PFSK-1 (cell line): Measurements from ENCODE around the gene FGGY.

Source experiments
- FOXP2 ChIP-seq: optimal IDR thresholded peaks from 2 replicates; pipeline ENCODE3; 2011; ENCODE audit warnings: borderline replicate concordance, control low read depth, inconsistent platforms; ENCODE audit not compliant: insufficient read depth; ENCODE audit errors: extremely low read length, extremely low read depth
- POLR2AphosphoS5 ChIP-seq: IDR thresholded peaks from 2 replicates; pipeline ENCODE4 v1.6.1; 2012; ENCODE audit warnings: low read depth, mild to moderate bottlenecking, control low read depth, low read length, moderate library complexity
- SIN3A ChIP-seq: IDR thresholded peaks from 2 replicates; pipeline ENCODE4 v1.6.1; 2012; ENCODE audit warnings: mild to moderate bottlenecking, low read length, moderate library complexity, borderline replicate concordance; ENCODE audit not compliant: insufficient read depth
- TAF1 ChIP-seq: IDR thresholded peaks from 2 replicates; pipeline ENCODE4 v1.6.1; 2012; ENCODE audit warnings: low read length, control low read depth, borderline replicate concordance; ENCODE audit not compliant: insufficient read depth
- TF ChIP-seq, protein P1 (sequence below), 2 experiments: IDR thresholded peaks; 2 replicates each; pipeline versions ENCODE4 v1.6.1 to v1.8.0; 2011 to 2012; ENCODE audit warnings: low read depth in 2 of 2, low read length in 2 of 2, control low read depth in 1 of 2, inconsistent platforms in 1 of 2, mild to moderate bottlenecking in 1 of 2, moderate library complexity in 1 of 2; ENCODE audit not compliant: insufficient read depth in 1 of 2

Gene FGGY

DNA sequence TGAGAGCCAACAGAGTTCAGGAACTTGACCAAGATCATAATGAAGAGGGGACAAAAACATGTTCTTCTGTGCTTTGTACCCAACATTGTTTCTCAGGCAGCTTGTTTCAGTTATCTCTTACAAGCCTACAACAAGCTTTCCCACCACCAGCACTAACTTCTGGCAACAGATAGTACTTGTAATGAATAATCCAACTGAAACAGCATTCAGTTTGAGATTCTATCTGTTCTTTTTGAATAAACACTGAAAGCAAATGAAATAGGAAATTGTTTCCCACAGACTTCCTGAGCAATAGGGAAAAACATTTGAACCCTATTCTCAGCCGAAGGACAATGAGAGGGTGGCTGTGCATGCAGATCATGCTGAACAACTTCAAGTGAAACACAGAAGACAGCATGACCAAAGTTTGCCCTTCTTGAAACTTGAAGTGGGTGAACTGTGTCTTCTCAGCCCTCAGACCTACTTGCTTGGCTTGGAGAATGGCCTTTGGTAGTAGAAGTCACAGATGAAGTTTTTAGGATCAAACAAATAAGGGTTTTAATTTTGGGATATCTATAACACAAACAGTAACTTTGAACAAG is 506.7 kb downstream of the FGGY start:
- TF ChIP-seq POLR2AphosphoS5 (no peak), TAF1 (no peak), FOXP2 (no peak), SIN3A (no peak)
- TF ChIP-seq, protein P1, sequence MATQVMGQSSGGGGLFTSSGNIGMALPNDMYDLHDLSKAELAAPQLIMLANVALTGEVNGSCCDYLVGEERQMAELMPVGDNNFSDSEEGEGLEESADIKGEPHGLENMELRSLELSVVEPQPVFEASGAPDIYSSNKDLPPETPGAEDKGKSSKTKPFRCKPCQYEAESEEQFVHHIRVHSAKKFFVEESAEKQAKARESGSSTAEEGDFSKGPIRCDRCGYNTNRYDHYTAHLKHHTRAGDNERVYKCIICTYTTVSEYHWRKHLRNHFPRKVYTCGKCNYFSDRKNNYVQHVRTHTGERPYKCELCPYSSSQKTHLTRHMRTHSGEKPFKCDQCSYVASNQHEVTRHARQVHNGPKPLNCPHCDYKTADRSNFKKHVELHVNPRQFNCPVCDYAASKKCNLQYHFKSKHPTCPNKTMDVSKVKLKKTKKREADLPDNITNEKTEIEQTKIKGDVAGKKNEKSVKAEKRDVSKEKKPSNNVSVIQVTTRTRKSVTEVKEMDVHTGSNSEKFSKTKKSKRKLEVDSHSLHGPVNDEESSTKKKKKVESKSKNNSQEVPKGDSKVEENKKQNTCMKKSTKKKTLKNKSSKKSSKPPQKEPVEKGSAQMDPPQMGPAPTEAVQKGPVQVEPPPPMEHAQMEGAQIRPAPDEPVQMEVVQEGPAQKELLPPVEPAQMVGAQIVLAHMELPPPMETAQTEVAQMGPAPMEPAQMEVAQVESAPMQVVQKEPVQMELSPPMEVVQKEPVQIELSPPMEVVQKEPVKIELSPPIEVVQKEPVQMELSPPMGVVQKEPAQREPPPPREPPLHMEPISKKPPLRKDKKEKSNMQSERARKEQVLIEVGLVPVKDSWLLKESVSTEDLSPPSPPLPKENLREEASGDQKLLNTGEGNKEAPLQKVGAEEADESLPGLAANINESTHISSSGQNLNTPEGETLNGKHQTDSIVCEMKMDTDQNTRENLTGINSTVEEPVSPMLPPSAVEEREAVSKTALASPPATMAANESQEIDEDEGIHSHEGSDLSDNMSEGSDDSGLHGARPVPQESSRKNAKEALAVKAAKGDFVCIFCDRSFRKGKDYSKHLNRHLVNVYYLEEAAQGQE (IDR thresholded peaks at IDR 0.05; ENCODE audit: insufficient read depth in 1 of 2, low read depth in 2 of 2, low read length in 2 of 2) = no peak

DNA sequence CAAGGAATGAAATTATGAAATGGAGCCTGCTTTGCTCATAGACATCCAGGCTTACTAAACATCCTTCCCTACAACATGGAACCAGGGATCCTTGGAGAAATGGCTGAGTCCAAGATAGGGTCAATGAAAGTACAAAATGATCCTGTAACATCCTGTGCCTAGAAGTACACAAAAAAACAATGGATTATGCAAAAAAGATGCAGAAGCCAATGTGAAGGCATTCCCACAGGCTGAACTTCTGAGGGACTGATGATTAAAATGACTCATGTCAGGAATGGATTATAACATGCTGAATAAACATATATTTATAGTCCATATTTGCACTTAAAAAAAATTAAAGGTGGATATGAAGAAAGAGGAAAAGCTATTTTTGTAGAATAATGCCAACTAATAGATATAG is 507.4 kb downstream of the FGGY start:
- TF ChIP-seq TAF1 = no peak

DNA sequence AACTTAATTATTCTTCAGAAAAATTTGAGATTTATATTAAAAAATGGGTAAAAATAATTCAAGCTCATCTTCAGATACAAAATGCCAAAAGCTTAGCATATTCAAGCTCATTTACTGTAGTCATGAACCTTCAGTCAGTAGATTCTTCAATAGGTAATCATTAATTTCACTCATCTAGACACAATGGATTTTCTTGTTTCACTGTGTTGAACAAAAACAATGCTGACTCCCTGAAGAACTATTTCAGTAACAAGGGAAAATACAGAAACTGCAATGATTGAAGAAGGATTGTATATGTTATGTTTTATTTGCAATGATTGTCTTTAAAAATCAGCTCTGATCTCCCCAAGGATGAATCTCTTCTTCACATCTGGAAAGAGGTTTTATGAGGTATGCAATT is 508.7 kb downstream of the FGGY start:
- TF ChIP-seq FOXP2 = no peak
- TF ChIP-seq, protein P1 (IDR thresholded peaks at IDR 0.05; ENCODE audit: insufficient read depth in 1 of 2, low read depth in 2 of 2, low read length in 2 of 2) = no peak
- no peak for TF ChIP-seq TAF1
- no peak for TF ChIP-seq SIN3A
- no peak for TF ChIP-seq POLR2AphosphoS5
